ENCODE results near the gene ATXN1L.

The ATXN1L gene

GRCh38 chr16:71878911-71879310 is 33.1 kb downstream of the ATXN1L start:
- no peak overlapping the region for H3K4me3 ChIP-seq (ENCODE audit: low read depth in 1 of 2, low read length in 2 of 2)
- peaks cover 22% of the 10 kb centered on the region for H3K36me3 ChIP-seq (ENCODE audit: insufficient read depth, low read length)
- H3K27ac ChIP-seq (ENCODE audit: low read depth, low read length): no peak overlapping the region
- H3K9me3 ChIP-seq (ENCODE audit: low read length): no peaks in the 10 kb centered on the region
- H3K27me3 ChIP-seq (ENCODE audit: control insufficient read depth in 1 of 2, insufficient read depth in 2 of 2, low read length in 2 of 2): no peaks in the 10 kb centered on the region
- peaks cover 11% of the 10 kb centered on the region for H3K4me1 ChIP-seq (ENCODE audit: insufficient read depth, low read length)
- H3K9ac ChIP-seq (ENCODE audit: low read length): no peak overlapping the region

GRCh38 chr16:71880176-71880575 is 34.4 kb downstream of the ATXN1L start:
- no peaks in the 10 kb centered on the region for H3K9me3 ChIP-seq (ENCODE audit: low read length)
- no peak overlapping the region for H3K27ac ChIP-seq (ENCODE audit: low read depth, low read length)
- H3K27me3 ChIP-seq (ENCODE audit: control insufficient read depth in 1 of 2, insufficient read depth in 2 of 2, low read length in 2 of 2): no peaks in the 10 kb centered on the region
- peaks cover 22% of the 10 kb centered on the region for H3K36me3 ChIP-seq (ENCODE audit: insufficient read depth, low read length)
- H3K9ac ChIP-seq (ENCODE audit: low read length): no peak overlapping the region
- H3K4me3 ChIP-seq (ENCODE audit: low read depth in 1 of 2, low read length in 2 of 2): no peak overlapping the region
- H3K4me1 ChIP-seq (ENCODE audit: insufficient read depth, low read length): peaks cover 11% of the 10 kb centered on the region

- Histone ChIP-seq H3K27me3 (ENCODE audit: control insufficient read depth in 1 of 2, insufficient read depth in 2 of 2, low read length in 2 of 2) (no peaks in the 10 kb centered on the region), H3K9ac (ENCODE audit: low read length) (no peak overlapping the region), H3K4me1 (ENCODE audit: insufficient read depth, low read length) (peaks cover 11% of the 10 kb centered on the region), H3K4me3 (ENCODE audit: low read depth in 1 of 2, low read length in 2 of 2) (peak overlapping the region; percentile 90 to 93), H3K36me3 (ENCODE audit: insufficient read depth, low read length) (peaks cover 19% of the 10 kb centered on the region), H3K27ac (ENCODE audit: low read depth, low read length) (peak overlapping the region; percentile 88), H3K9me3 (ENCODE audit: low read length) (no peaks in the 10 kb centered on the region)
Observed at GRCh38 chr16:71882505-71883167, 36.9 kb downstream of the ATXN1L start.

- H3K4me3 ChIP-seq (ENCODE audit: low read depth in 1 of 2, low read length in 2 of 2): peak overlapping the region; percentile 90 to 93
- H3K27me3 ChIP-seq (ENCODE audit: control insufficient read depth in 1 of 2, insufficient read depth in 2 of 2, low read length in 2 of 2): no peaks in the 10 kb centered on the region
- peak overlapping the region; percentile 88 for H3K27ac ChIP-seq (ENCODE audit: low read depth, low read length)
- H3K9me3 ChIP-seq (ENCODE audit: low read length): no peaks in the 10 kb centered on the region
- peaks cover 19% of the 10 kb centered on the region for H3K36me3 ChIP-seq (ENCODE audit: insufficient read depth, low read length)
- no peak overlapping the region for H3K9ac ChIP-seq (ENCODE audit: low read length)
- H3K4me1 ChIP-seq (ENCODE audit: insufficient read depth, low read length): peaks cover 11% of the 10 kb centered on the region
Observed at GRCh38 chr16:71883168-71883848, 37.5 kb downstream of the ATXN1L start.

- H3K9ac ChIP-seq (ENCODE audit: low read length): peak within 1 kb of the TSS; percentile 86
- no peaks in the 10 kb centered on the region for H3K9me3 ChIP-seq (ENCODE audit: low read length)
- peaks cover 16% of the 10 kb centered on the region for H3K36me3 ChIP-seq (ENCODE audit: insufficient read depth, low read length)
- H3K4me3 ChIP-seq (ENCODE audit: low read depth in 1 of 2, low read length in 2 of 2): peak within 1 kb of the TSS; percentile 90 to 93
- no peaks in the 10 kb centered on the region for H3K27me3 ChIP-seq (ENCODE audit: control insufficient read depth in 1 of 2, insufficient read depth in 2 of 2, low read length in 2 of 2)
- H3K27ac ChIP-seq (ENCODE audit: low read depth, low read length): peak within 1 kb of the TSS; percentile 88
- peaks cover 11% of the 10 kb centered on the region for H3K4me1 ChIP-seq (ENCODE audit: insufficient read depth, low read length)
Observed at GRCh38 chr16:71883849-71884638, 38.3 kb downstream of the ATXN1L start, which contains the start of gene ZNF821. Gene ZNF821 (minus strand): TSS chr16:71884182. CDS start chr16:71879946, 4,236 bp downstream.

GRCh38 chr16:71885261-71885650 is 39.5 kb downstream of the ATXN1L start:
- Histone ChIP-seq H3K4me1 (ENCODE audit: insufficient read depth, low read length) (peaks cover 11% of the 10 kb centered on the region), H3K27me3 (ENCODE audit: control insufficient read depth in 1 of 2, insufficient read depth in 2 of 2, low read length in 2 of 2) (no peaks in the 10 kb centered on the region), H3K36me3 (ENCODE audit: insufficient read depth, low read length) (peaks cover 6% of the 10 kb centered on the region), H3K4me3 (ENCODE audit: low read depth in 1 of 2, low read length in 2 of 2) (no peak overlapping the region), H3K27ac (ENCODE audit: low read depth, low read length) (no peak overlapping the region), H3K9ac (ENCODE audit: low read length) (no peak overlapping the region), H3K9me3 (ENCODE audit: low read length) (no peaks in the 10 kb centered on the region)

GRCh38 chr16:71889147-71889546 is 43.4 kb downstream of the ATXN1L start:
- Histone ChIP-seq H3K9me3 (ENCODE audit: low read length) (no peaks in the 10 kb centered on the region), H3K27me3 (ENCODE audit: control insufficient read depth in 1 of 2, insufficient read depth in 2 of 2, low read length in 2 of 2) (no peaks in the 10 kb centered on the region), H3K9ac (ENCODE audit: low read length) (no peak overlapping the region), H3K4me1 (ENCODE audit: insufficient read depth, low read length) (peaks cover 4% of the 10 kb centered on the region), H3K36me3 (ENCODE audit: insufficient read depth, low read length) (no peaks in the 10 kb centered on the region), H3K4me3 (ENCODE audit: low read depth in 1 of 2, low read length in 2 of 2) (no peak overlapping the region), H3K27ac (ENCODE audit: low read depth, low read length) (no peak overlapping the region)

GRCh38 chr16:71893888-71894228 is 48.1 kb downstream of the ATXN1L start:
- Histone ChIP-seq H3K27me3 (ENCODE audit: control insufficient read depth in 1 of 2, insufficient read depth in 2 of 2, low read length in 2 of 2) (no peaks in the 10 kb centered on the region), H3K9ac (ENCODE audit: low read length) (peak overlapping the region; percentile 83), H3K27ac (ENCODE audit: low read depth, low read length) (peak overlapping the region; percentile 97), H3K4me1 (ENCODE audit: insufficient read depth, low read length) (peaks cover 25% of the 10 kb centered on the region), H3K4me3 (ENCODE audit: low read depth in 1 of 2, low read length in 2 of 2) (peak overlapping the region in 1 of 2 donors; percentile 98), H3K36me3 (ENCODE audit: insufficient read depth, low read length) (no peaks in the 10 kb centered on the region), H3K9me3 (ENCODE audit: low read length) (no peaks in the 10 kb centered on the region)

- H3K27me3 ChIP-seq (ENCODE audit: control insufficient read depth in 1 of 2, insufficient read depth in 2 of 2, low read length in 2 of 2): no peaks in the 10 kb centered on the region
- peak overlapping the region; percentile 97 for H3K27ac ChIP-seq (ENCODE audit: low read depth, low read length)
- H3K9me3 ChIP-seq (ENCODE audit: low read length): no peaks in the 10 kb centered on the region
- peak overlapping the region; percentile 90 to 98 for H3K4me3 ChIP-seq (ENCODE audit: low read depth in 1 of 2, low read length in 2 of 2)
- no peaks in the 10 kb centered on the region for H3K36me3 ChIP-seq (ENCODE audit: insufficient read depth, low read length)
- peak overlapping the region; percentile 83 for H3K9ac ChIP-seq (ENCODE audit: low read length)
- peaks cover 29% of the 10 kb centered on the region for H3K4me1 ChIP-seq (ENCODE audit: insufficient read depth, low read length)
Observed at GRCh38 chr16:71894229-71894920, 48.6 kb downstream of the ATXN1L start.

GRCh38 chr16:71894921-71895678 is 49.3 kb downstream of the ATXN1L start, which contains the start of gene IST1:
Gene IST1 (plus strand): TSS chr16:71895531. CDS start chr16:71915641, 20,110 bp downstream.
- peak within 1 kb of the TSS; percentile 97 for H3K27ac ChIP-seq (ENCODE audit: low read depth, low read length)

More at GRCh38 chr16:71894921-71895678, 49.3 kb downstream of the ATXN1L start, which contains the start of gene IST1:
- H3K4me3 ChIP-seq (ENCODE audit: low read depth in 1 of 2, low read length in 2 of 2): peak within 1 kb of the TSS; percentile 90 to 98
- no peaks in the 10 kb centered on the region for H3K36me3 ChIP-seq (ENCODE audit: insufficient read depth, low read length)
- H3K4me1 ChIP-seq (ENCODE audit: insufficient read depth, low read length): peaks cover 29% of the 10 kb centered on the region
- H3K27me3 ChIP-seq (ENCODE audit: control insufficient read depth in 1 of 2, insufficient read depth in 2 of 2, low read length in 2 of 2): no peaks in the 10 kb centered on the region
- H3K9ac ChIP-seq (ENCODE audit: low read length): peak within 1 kb of the TSS; percentile 98
- H3K9me3 ChIP-seq (ENCODE audit: low read length): no peaks in the 10 kb centered on the region
